HepG2 (cell line): Measurements from ENCODE around the gene RREB1. TPM values are rescaled to one million over a fixed set of nuclear protein-coding genes. Genes with fewer than 3 reads are reported as not detected.

ENCODE experiments used
- ATAC-seq: fragments of 200-7000 bp; cut with Tn5 transposase; 3 replicates; pipeline ENCODE4 v1.9.1; 2020; ENCODE audit warnings: mild to moderate bottlenecking, moderate library complexity
- BruUV-seq: library from RNA; stranded (reverse); fragments of 400-500 nt; replicated peaks from 2 replicates; lab custom pipeline; 2021; lab: Mats Ljungman, UMichigan
- CTCF ChIA-PET: fragments of 300-600 bp; formaldehyde crosslinking; extraction: SDS; loops from one replicate; lab custom pipeline; 2021; ENCODE audit warnings: low total read pairs, inconsistent platforms, low intra/inter-chr PET ratio; lab: Yijun Ruan, JAX
- POLR2A ChIA-PET: fragments of 350-600 bp; sonication (Branson Sonifier 250); formaldehyde crosslinking; loops from one replicate; lab custom pipeline; 2020; ENCODE audit warnings: antibody characterized with exemption, inconsistent platforms; lab: Yijun Ruan, JAX
- DNase-seq: peaks from one replicate; pipeline ENCODE4 v3.0.0-alpha.2; 2015; ENCODE audit warnings: low spot score
- FAIRE-seq: peaks from 3 replicates; lab custom pipeline; 2011; peaks lifted over from hg19 to GRCh38; lab: Jason Lieb, UNC
- H2AFZ ChIP-seq: one replicate; pipeline ENCODE4 v1.6.1; 2011; ENCODE audit warnings: low read length, inconsistent platforms
- H3K27ac ChIP-seq: fragments of 300-600 bp; 3 replicates; pipeline ENCODE4 v1.8.0; 2011; ENCODE audit warnings: mixed run types, mild to moderate bottlenecking, mixed read lengths, low read length, inconsistent platforms; ENCODE audit not compliant: insufficient read depth; ENCODE audit errors: extremely low read length
- H3K27me3 ChIP-seq, 2 experiments: fragments of 200-600 bp in 1 of 2; 2 replicates in 1 of 2; 3 replicates in 1 of 2; pipeline versions ENCODE4 v1.6.0 to v1.8.0; 2011; ENCODE audit warnings: low read length in 2 of 2, mild to moderate bottlenecking in 2 of 2, moderate library complexity in 2 of 2, inconsistent platforms in 1 of 2; ENCODE audit not compliant: insufficient read depth in 2 of 2, control insufficient read depth in 1 of 2
- H3K36me3 ChIP-seq, 2 experiments: fragments of 200-600 bp in 1 of 2; replicated peaks in 1 of 2; 2 replicates in 1 of 2; 3 replicates in 1 of 2; pipeline versions ENCODE4 v1.5.1 to v1.8.0; 2011; ENCODE audit warnings: low read length in 2 of 2, inconsistent platforms in 1 of 2; ENCODE audit not compliant: insufficient read depth in 2 of 2, control insufficient read depth in 1 of 2
- H3K4me1 ChIP-seq: 2 replicates; pipeline ENCODE4 v1.5.1; 2012; ENCODE audit warnings: low read length, inconsistent platforms; ENCODE audit not compliant: insufficient read depth
- H3K4me2 ChIP-seq: 2 replicates; pipeline ENCODE4 v1.6.0; 2011; ENCODE audit warnings: low read depth, low read length, inconsistent platforms
- H3K4me3 ChIP-seq, 3 experiments: fragments of 200-600 bp in 1 of 3; sonication (generic), shearing (Covaris generic) in 1 of 3; replicated peaks in 1 of 3; 2 replicates each; pipeline ENCODE4 v1.5.1; 2011 to 2016; ENCODE audit warnings: low read length in 3 of 3, inconsistent platforms in 2 of 3, low read depth in 2 of 3, mild to moderate bottlenecking in 2 of 3, control low read depth in 1 of 3, mixed read lengths in 1 of 3; ENCODE audit not compliant: insufficient read depth in 1 of 3
- H3K79me2 ChIP-seq: one replicate; pipeline ENCODE4 v1.6.1; 2011; ENCODE audit warnings: low read length, inconsistent platforms; ENCODE audit not compliant: insufficient read depth
- H3K9ac ChIP-seq: 2 replicates; pipeline ENCODE4 v1.6.0; 2011; ENCODE audit warnings: mild to moderate bottlenecking, low read depth, low read length, inconsistent platforms; ENCODE audit not compliant: insufficient read depth
- H3K9me3 ChIP-seq: 2 replicates; pipeline ENCODE4 v1.5.1; 2012; ENCODE audit warnings: mild to moderate bottlenecking, low read length
- H4K20me1 ChIP-seq: 2 replicates; pipeline ENCODE4 v1.6.0; 2011; ENCODE audit warnings: inconsistent platforms, mild to moderate bottlenecking, low read length, moderate library complexity; ENCODE audit not compliant: insufficient read depth
- AGO2 ChIP-seq: fragments of 200-400 bp; formaldehyde crosslinking; optimal IDR thresholded peaks from 2 replicates; pipeline ENCODE3; 2017; ENCODE audit warnings: mild to moderate bottlenecking, low read depth, low read length, moderate library complexity
- RORA ChIP-seq: sonication (generic); formaldehyde crosslinking; IDR thresholded peaks from 2 replicates; pipeline ENCODE4 v1.5.0; 2020; ENCODE audit warnings: mild to moderate bottlenecking, missing genetic modification reagents, moderate library complexity
- ZNF333 ChIP-seq: sonication (generic); formaldehyde crosslinking; IDR thresholded peaks from 2 replicates; pipeline ENCODE4 v1.4.0; 2020; ENCODE audit warnings: mild to moderate bottlenecking, missing genetic modification reagents, borderline replicate concordance
- ZNF75D ChIP-seq: sonication (generic); formaldehyde crosslinking; IDR thresholded peaks from 2 replicates; pipeline ENCODE4 v1.8.1; 2023; ENCODE audit warnings: missing genetic modification reagents, mild to moderate bottlenecking, borderline replicate concordance
- WGBS: methylation state at CpG from one replicate; pipeline ENCODE4 v1.1.6; 2017; ENCODE audit warnings: low lambda C conversion rate; 5-methylcytosine and 5-hydroxymethylcytosine counted together
- in situ Hi-C: cut with HindIII; loops from 2 replicates; pipeline ENCODE4 v1.10.0; 2017; ENCODE audit warnings: low pct_unique_long_range_greater_than_20kb; ENCODE audit not compliant: extremely low pct_ligation_motif_present
- intact Hi-C: fragments of 100-400 bp; cut with micrococcal nuclease; formaldehyde crosslinking; loops from one replicate; pipeline ENCODE4 v1.10.0; 2022; ENCODE audit not compliant: unreplicated experiment
- polyA plus RNA-seq, 8 experiments: library from polyadenylated mRNA; depleted of rRNA in 3 of 8; stranded (reverse) in 7 of 8; unstranded in 1 of 8; fragments of >200 nt; fragmentation: Illumina TruSeq in 4 of 8; extraction: Trizol in 4 of 8; gene quantifications; 2 replicates each; pipeline versions ENCODE4 v1.2.1 to v1.2.3, GENCODE V29; 2011 to 2016; ENCODE audit warnings: low read depth in 4 of 8, missing spikeins in 1 of 8, mixed read lengths in 1 of 8; ENCODE audit not compliant: insufficient read depth in 1 of 8
- total RNA-seq, 5 experiments: library from RNA; depleted of rRNA; stranded (reverse); fragments of >200 nt; fragmentation: Illumina TruSeq; extraction: Trizol; gene quantifications; 2 replicates each; pipeline ENCODE4 v1.2.3, GENCODE V29; 2016; ENCODE audit warnings: low read depth in 1 of 5
- TF ChIP-seq, protein P1 (sequence below): sonication (generic); formaldehyde crosslinking; IDR thresholded peaks from 2 replicates; pipeline ENCODE4 v1.5.1; 2020; ENCODE audit warnings: mild to moderate bottlenecking, missing genetic modification reagents, moderate library complexity

RREB1 gene
- total and polyA plus RNA-seq, 2 of the 13 experiments (the other 11 are each of a cell fraction or from before 2014, with no cell fraction given): 6.1 to 23.2 TPM

GRCh38 chr6:7216941-7217621, 109.3 kb downstream of the RREB1 start:
- POLR2A ChIA-PET: interaction anchor here (0.5 kb wide), 1 partner anchor 8 kb away, joined by 3 read pairs; no protein-coding TSS in a partner anchor

More at GRCh38 chr6:7216941-7217621, 109.3 kb downstream of the RREB1 start:
- Histone ChIP-seq H2AFZ (no peak overlapping the region), H3K79me2 (no peaks in the 10 kb centered on the region), H3K9me3 (no peaks in the 10 kb centered on the region), H3K4me3 (no peak overlapping the region)
- in situ Hi-C loops: no loop called here
- ATAC-seq (peak; percentile 12; the same call in 2 of the 3 replicates), DNase-seq (no peak)
- CTCF ChIA-PET: no interaction called here
- no TSS peak for BruUV-seq
- TF ChIP-seq, protein P1, sequence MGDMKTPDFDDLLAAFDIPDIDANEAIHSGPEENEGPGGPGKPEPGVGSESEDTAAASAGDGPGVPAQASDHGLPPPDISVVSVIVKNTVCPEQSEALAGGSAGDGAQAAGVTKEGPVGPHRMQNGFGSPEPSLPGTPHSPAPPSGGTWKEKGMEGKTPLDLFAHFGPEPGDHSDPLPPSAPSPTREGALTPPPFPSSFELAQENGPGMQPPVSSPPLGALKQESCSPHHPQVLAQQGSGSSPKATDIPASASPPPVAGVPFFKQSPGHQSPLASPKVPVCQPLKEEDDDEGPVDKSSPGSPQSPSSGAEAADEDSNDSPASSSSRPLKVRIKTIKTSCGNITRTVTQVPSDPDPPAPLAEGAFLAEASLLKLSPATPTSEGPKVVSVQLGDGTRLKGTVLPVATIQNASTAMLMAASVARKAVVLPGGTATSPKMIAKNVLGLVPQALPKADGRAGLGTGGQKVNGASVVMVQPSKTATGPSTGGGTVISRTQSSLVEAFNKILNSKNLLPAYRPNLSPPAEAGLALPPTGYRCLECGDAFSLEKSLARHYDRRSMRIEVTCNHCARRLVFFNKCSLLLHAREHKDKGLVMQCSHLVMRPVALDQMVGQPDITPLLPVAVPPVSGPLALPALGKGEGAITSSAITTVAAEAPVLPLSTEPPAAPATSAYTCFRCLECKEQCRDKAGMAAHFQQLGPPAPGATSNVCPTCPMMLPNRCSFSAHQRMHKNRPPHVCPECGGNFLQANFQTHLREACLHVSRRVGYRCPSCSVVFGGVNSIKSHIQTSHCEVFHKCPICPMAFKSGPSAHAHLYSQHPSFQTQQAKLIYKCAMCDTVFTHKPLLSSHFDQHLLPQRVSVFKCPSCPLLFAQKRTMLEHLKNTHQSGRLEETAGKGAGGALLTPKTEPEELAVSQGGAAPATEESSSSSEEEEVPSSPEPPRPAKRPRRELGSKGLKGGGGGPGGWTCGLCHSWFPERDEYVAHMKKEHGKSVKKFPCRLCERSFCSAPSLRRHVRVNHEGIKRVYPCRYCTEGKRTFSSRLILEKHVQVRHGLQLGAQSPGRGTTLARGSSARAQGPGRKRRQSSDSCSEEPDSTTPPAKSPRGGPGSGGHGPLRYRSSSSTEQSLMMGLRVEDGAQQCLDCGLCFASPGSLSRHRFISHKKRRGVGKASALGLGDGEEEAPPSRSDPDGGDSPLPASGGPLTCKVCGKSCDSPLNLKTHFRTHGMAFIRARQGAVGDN (CRISPR knock-in tag): peak; percentile 40
- TF ChIP-seq ZNF75D (CRISPR knock-in tag): 0 out of 2 replicates have a peak, but pooled peaks have one; percentile 35
- no peak for TF ChIP-seq ZNF333 (CRISPR knock-in tag)
- TF ChIP-seq RORA (CRISPR knock-in tag): no peak
- peak; percentile 49 for TF ChIP-seq AGO2
- TF ChIP-seq, all 625 proteins: peak for 3
- 97% methylated on average over 17 of the region's 17 CpGs for WGBS
- Histone ChIP-seq H3K27me3 (no peaks in the 10 kb centered on the region), H3K36me3 (peaks cover 54 to 91% of the 10 kb centered on the region in 2 experiments), H3K4me2 (no peak overlapping the region), H3K27ac (no peak overlapping the region), H3K9ac (no peak overlapping the region), H4K20me1 (peaks cover 2% of the 10 kb centered on the region; the same call in 1 of the 2 replicates), H3K4me1 (peaks cover 35% of the 10 kb centered on the region)
- intact Hi-C loops: no loop called here
- no peak for FAIRE-seq
